GM12878 (cell line): ENCODE measurements around the gene PSMB8. TPM values are rescaled to one million over a fixed set of nuclear protein-coding genes. Genes with fewer than 3 reads are reported as not detected.

Source experiments
- CEBPB ChIP-seq, 2 experiments: fragments of 150-350 bp in 1 of 2; IDR thresholded peaks; 2 replicates each; pipeline ENCODE4 v1.6.1; 2012 to 2014; ENCODE audit warnings: low read depth in 2 of 2, low read length in 2 of 2, borderline replicate concordance in 1 of 2, inconsistent platforms in 1 of 2
- CREB1 ChIP-seq: IDR thresholded peaks from 2 replicates; pipeline ENCODE4 v1.6.1; 2012; ENCODE audit warnings: low read depth, mild to moderate bottlenecking, inconsistent platforms
- EP300 ChIP-seq, 2 experiments: fragments of 150-350 bp in 1 of 2; IDR thresholded peaks; 2 replicates each; pipeline ENCODE4 v1.6.1; 2011 to 2012; ENCODE audit warnings: low read depth in 2 of 2, low read length in 2 of 2, borderline replicate concordance in 1 of 2, improper control_type of control experiment in 1 of 2, inconsistent platforms in 1 of 2; ENCODE audit not compliant: control insufficient read depth in 1 of 2
- HDGF ChIP-seq: fragments of 450-650 bp; IDR thresholded peaks from 2 replicates; pipeline ENCODE4 v1.6.1; 2016; ENCODE audit warnings: antibody characterized with exemption
- MLLT1 ChIP-seq: fragments of 450-650 bp; IDR thresholded peaks from 2 replicates; pipeline ENCODE4 v1.6.1; 2016; ENCODE audit warnings: mild to moderate bottlenecking
- MTA2 ChIP-seq: fragments of 450-650 bp; IDR thresholded peaks from 2 replicates; pipeline ENCODE4 v1.6.1; 2016; ENCODE audit warnings: low read depth, mild to moderate bottlenecking, moderate library complexity
- NR2F1 ChIP-seq: fragments of 450-650 bp; conservative IDR thresholded peaks from 2 replicates; pipeline ENCODE4 v1.6.1; 2017; ENCODE audit warnings: mild to moderate bottlenecking
- RUNX3 ChIP-seq: IDR thresholded peaks from 2 replicates; pipeline ENCODE4 v1.6.1; 2012; ENCODE audit warnings: low read length, inconsistent platforms
- SIX5 ChIP-seq: IDR thresholded peaks from 2 replicates; pipeline ENCODE4 v1.6.1; 2011; ENCODE audit warnings: mild to moderate bottlenecking, low read depth, low read length, moderate library complexity; ENCODE audit not compliant: severe bottlenecking
- SPI1 ChIP-seq: IDR thresholded peaks from 2 replicates; pipeline ENCODE4 v1.6.1; 2011; ENCODE audit warnings: low read depth, mild to moderate bottlenecking, low read length, moderate library complexity, borderline replicate concordance; ENCODE audit not compliant: insufficient read depth
- ZNF384 ChIP-seq: IDR thresholded peaks from 2 replicates; pipeline ENCODE4 v1.6.1; 2012; ENCODE audit warnings: low read depth, mild to moderate bottlenecking, low read length, improper control_type of control experiment, borderline replicate concordance
- polyA plus RNA-seq, 11 experiments: library from polyadenylated mRNA; depleted of rRNA in 4 of 11; unstranded in 6 of 11; stranded (reverse) in 5 of 11; fragments of >200 nt; fragmentation: Nextera tagmentation in 4 of 11; fragmentation: Illumina TruSeq in 1 of 11; extraction: Ambion mirVana in 4 of 11; extraction: Trizol in 1 of 11; gene quantifications; 1 replicate in 1 of 11; 2 replicates in 10 of 11; pipeline versions ENCODE4 v1.2.1 to v1.2.3, GENCODE V29; 2011 to 2016; ENCODE audit warnings: inconsistent platforms in 2 of 11, missing spikeins in 2 of 11, low read depth in 1 of 11
- total RNA-seq, 4 experiments: library from RNA; depleted of rRNA in 3 of 4; stranded (reverse); fragments of >200 nt in 3 of 4; fragmentation: Illumina TruSeq in 1 of 4; extraction: Trizol in 1 of 4; gene quantifications; 2 replicates each; pipeline versions ENCODE4 v1.2.1 to v1.2.3, GENCODE V29; 2013 to 2021

The PSMB8 gene
- total and polyA plus RNA-seq, 10 of the 15 experiments (the other 5 are each of a cell fraction or from before 2014, with no cell fraction given): 304 to 557 (median 379) TPM

GRCh38 chr6:32796848-32797776 is 46.7 kb downstream of the PSMB8 start (continued):
- TF ChIP-seq MLLT1: 0 out of 2 replicates have a peak, but pooled peaks have one; percentile 46
- no peak for TF ChIP-seq ZNF384
- TF ChIP-seq RUNX3: peak; percentile 35
- no peak for TF ChIP-seq EP300 (IDR thresholded peaks at IDR 0.05; ENCODE audit: borderline replicate concordance in 1 of 2, control insufficient read depth in 1 of 2, low read depth in 2 of 2, low read length in 2 of 2)
- TF ChIP-seq NR2F1: peak; percentile 44
- TF ChIP-seq CREB1: 0 out of 2 replicates have a peak, but pooled peaks have one; percentile 7
- no peak for TF ChIP-seq HDGF
- peak in 1 of 2 experiments; percentile 57; a peak in 1 of 4 replicates for TF ChIP-seq CEBPB (IDR thresholded peaks at IDR 0.05; ENCODE audit: borderline replicate concordance in 1 of 2, low read depth in 2 of 2, low read length in 2 of 2)
- no peak for TF ChIP-seq SIX5
- TF ChIP-seq MTA2: peak; percentile 64
- TF ChIP-seq SPI1: peak; percentile 59
